Activated gamma-delta T cell (primary cell): ENCODE data around the gene P2RX7.

Source experiments
- DNase-seq: peaks from one replicate; lab custom pipeline; 2025; lab: John Stamatoyannopoulos, UW
- total RNA-seq, 2 donors: gene quantifications; one replicate each; lab custom pipeline; 2026; lab: John Stamatoyannopoulos, UW

Gene P2RX7
- total RNA-seq, result 6.1 to 8.5 reads per million in 2 donors

GRCh38 chr12:121132601-121133481 lies at the start of gene P2RX7:
TSS of gene P2RX7 (plus strand) at chr12:121132876. CDS start at chr12:121132971, 95 bp downstream.
- no peak for DNase-seq

- DNase-seq, result no peak
These were observed 48.4 kb upstream of the P2RX7 start for GRCh38 chr12:121084229-121084628.

GRCh38 chr12:121085069-121085468 lies 47.6 kb upstream of the P2RX7 start:
- DNase-seq, result no peak

- no peak for DNase-seq
These were observed 46.9 kb upstream of the P2RX7 start for GRCh38 chr12:121085506-121086353.

GRCh38 chr12:121086781-121087295 lies 45.8 kb upstream of the P2RX7 start:
- DNase-seq, result no peak

GRCh38 chr12:121087467-121088194 lies 45.0 kb upstream of the P2RX7 start:
- DNase-seq, result no peak

GRCh38 chr12:121088195-121088585 lies 44.5 kb upstream of the P2RX7 start:
- no peak for DNase-seq

GRCh38 chr12:121089031-121089812 lies 43.5 kb upstream of the P2RX7 start:
- DNase-seq, result no peak

GRCh38 chr12:121089813-121090430 lies 42.8 kb upstream of the P2RX7 start:
- no peak for DNase-seq

- no peak for DNase-seq
These were observed 41.8 kb upstream of the P2RX7 start for GRCh38 chr12:121090586-121091514.

GRCh38 chr12:121092034-121092433 lies 40.6 kb upstream of the P2RX7 start:
- DNase-seq, result no peak

- no peak for DNase-seq
These were observed 39.2 kb upstream of the P2RX7 start for GRCh38 chr12:121093487-121093891.

GRCh38 chr12:121095544-121096198 lies 37.0 kb upstream of the P2RX7 start:
- peak; percentile 51 for DNase-seq

- no peak for DNase-seq
These were observed 36.4 kb upstream of the P2RX7 start for GRCh38 chr12:121096199-121096798.

- no peak for DNase-seq
These were observed 32.9 kb upstream of the P2RX7 start for GRCh38 chr12:121099779-121100178.

GRCh38 chr12:121102307-121102706 lies 30.4 kb upstream of the P2RX7 start:
- DNase-seq, result no peak

GRCh38 chr12:121107681-121108080 lies 25.0 kb upstream of the P2RX7 start:
- no peak for DNase-seq

GRCh38 chr12:121108492-121108891 lies 24.2 kb upstream of the P2RX7 start:
- DNase-seq, result no peak
